ENCODE results near the gene ASPA. TPM values are rescaled to one million over a fixed set of nuclear protein-coding genes. Genes with fewer than 3 reads are reported as not detected.

ASPA gene
- not detected in 2 replicates for total RNA-seq

GRCh38 chr17:3475812-3476610, at the start of gene ASPA:
Gene ASPA (plus strand): TSS chr17:3475997. CDS start chr17:3476160, 163 bp downstream.

GRCh38 chr17:3433741-3434140, 42.1 kb upstream of the ASPA start, which contains the start of gene OR1E2:
Gene OR1E2 (minus strand): TSS chr17:3433841. CDS start chr17:3433841, 0 bp downstream.

GRCh38 chr17:3471599-3471998, 4.2 kb upstream of the ASPA start, which contains the start of gene SPATA22:
Gene SPATA22 (minus strand): TSS chr17:3471819. CDS start chr17:3469325, 2,494 bp downstream.

Other genes with a start within 250 kb of the ASPA start
- not detected in 2 replicates for gene OR3A1, start 177.6 kb upstream of the ASPA start, total RNA-seq
- gene OR3A2, start 89.7 kb upstream of the ASPA start, total RNA-seq, result not detected in 2 replicates
- not detected in 2 replicates for gene OR1E1, start 77.6 kb upstream of the ASPA start, total RNA-seq
- gene OR3A3, start 64.6 kb upstream of the ASPA start, total RNA-seq, result not detected in 2 replicates
- not detected in 2 replicates for gene OR1E2, start 42.2 kb upstream of the ASPA start, total RNA-seq
- 0.24 TPM in 1 of 2 replicates, not detected in the other for gene SPATA22, start 4.2 kb upstream of the ASPA start, total RNA-seq
- gene TRPV3, start 81.8 kb downstream of the ASPA start, total RNA-seq, result 0.21 and 9.9 TPM in 2 replicates
- gene TRPV1, start 133.4 kb downstream of the ASPA start, total RNA-seq, result 0.72 and 1.3 TPM in 2 replicates
- gene SHPK, start 160.3 kb downstream of the ASPA start, total RNA-seq, result 7.5 and 7.7 TPM in 2 replicates
- 16.4 and 28.7 TPM in 2 replicates for gene CTNS, start 160.8 kb downstream of the ASPA start, total RNA-seq
- 196 and 295 TPM in 2 replicates for gene TAX1BP3, start 192.6 kb downstream of the ASPA start, total RNA-seq
- 25.3 and 25.4 TPM in 2 replicates for gene EMC6, start 192.8 kb downstream of the ASPA start, total RNA-seq
- gene P2RX5, start 220.2 kb downstream of the ASPA start, total RNA-seq, result 2.1 and 3.6 TPM in 2 replicates
- 0.43 and 2.2 TPM in 2 replicates for gene HASPIN, start 247.9 kb downstream of the ASPA start, total RNA-seq

Data from tracheal epithelial cell (primary cell).